ENCODE results near the gene PGRMC2.
"Not testable (repeated sequence)": the region's sequence is repeated elsewhere in the genome, so short reads cannot be mapped to it uniquely, and the experiment has no call there.

Gene PGRMC2

DNA sequence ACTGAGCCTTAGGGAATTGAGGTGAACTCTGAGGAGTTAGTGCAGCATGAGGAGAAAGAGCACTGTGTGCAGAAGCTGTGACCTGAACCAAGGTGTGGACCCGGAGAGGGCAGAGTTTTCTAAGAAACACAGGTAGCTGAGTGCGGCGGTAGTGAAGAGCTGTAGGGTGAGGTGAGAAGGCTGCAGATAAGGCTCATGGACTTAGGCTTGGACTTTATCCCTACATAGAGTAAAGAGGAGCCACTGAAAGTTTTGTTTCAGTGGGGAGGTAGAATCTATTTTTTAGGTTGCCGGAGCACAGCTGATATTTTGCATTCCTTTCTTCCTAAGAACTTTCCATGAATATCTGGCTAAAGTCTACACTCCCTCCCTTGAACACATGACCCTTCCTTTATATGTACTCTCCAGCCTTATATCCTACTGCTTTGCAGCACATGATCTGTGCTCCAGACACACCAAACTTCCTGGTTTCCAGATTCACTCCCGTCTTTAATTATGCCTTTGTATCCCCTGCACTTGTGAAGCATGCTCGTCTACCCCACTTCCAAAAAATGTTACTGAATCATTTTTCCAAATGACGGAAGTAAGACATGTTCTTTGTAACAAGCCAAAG is 10.6 kb upstream of the PGRMC2 start:
- no peak for DNase-seq

- no peak for DNase-seq
These were observed 7.6 kb upstream of the PGRMC2 start for GRCh38 chr4:128295255-128295654.

DNA sequence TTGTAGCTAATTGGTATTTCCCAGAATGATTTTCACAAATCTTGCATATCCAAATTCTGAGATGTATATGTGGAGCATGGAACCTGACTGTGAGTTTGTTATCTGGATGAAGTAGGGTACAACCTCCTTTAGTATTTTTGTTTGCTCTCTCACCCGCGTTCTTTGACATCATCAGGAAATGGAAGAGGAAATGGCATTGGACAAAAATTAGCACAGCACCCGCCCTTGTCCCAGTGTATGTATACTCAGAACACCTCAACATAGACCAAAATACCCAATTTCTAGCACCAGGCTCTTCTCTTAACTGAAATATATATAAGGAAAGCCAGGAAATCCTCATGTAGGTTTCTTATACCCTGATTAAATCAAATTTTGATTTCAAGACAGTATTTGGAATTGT is 6.9 kb upstream of the PGRMC2 start:
- no peak for DNase-seq

DNA sequence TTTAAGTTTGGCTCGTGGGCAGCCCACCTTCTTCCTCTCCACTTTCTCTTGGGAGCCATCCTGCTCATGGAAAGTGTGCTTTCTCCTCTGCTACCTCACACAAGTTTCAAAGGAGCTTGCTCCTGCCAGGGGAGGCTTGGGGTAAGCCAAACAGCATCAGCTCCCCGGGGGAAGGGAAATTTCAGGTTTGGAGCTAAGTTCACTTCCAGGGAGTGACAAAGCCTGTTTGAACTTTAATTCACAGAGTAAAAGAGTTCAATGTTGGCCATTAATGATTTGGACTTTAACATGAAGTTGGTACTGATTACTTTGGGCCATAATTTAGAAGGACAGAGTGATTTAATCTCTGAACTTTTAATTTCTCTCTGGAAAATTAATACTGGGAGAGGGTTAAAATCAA is 4.7 kb upstream of the PGRMC2 start:
- DNase-seq, result no peak

DNA sequence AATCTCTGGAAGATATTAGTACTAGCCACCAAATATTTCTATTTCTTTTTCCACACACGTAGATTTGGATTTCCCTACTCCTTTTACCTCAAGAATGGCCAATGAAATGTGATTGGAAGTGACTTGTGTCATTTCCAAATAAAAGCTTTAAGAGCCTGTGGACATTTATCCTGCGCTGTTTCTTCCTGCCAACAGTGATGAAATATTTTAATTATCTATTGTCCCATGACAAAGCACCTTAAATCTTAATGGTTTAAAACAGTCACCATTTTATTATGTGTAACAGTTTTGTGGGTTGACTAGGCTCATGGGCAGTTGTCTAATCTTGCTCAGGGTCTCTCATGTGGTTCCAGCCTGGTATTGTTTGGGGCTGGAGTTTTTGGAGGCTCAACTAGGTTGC is 3.5 kb upstream of the PGRMC2 start:
- DNase-seq, result no peak

DNA sequence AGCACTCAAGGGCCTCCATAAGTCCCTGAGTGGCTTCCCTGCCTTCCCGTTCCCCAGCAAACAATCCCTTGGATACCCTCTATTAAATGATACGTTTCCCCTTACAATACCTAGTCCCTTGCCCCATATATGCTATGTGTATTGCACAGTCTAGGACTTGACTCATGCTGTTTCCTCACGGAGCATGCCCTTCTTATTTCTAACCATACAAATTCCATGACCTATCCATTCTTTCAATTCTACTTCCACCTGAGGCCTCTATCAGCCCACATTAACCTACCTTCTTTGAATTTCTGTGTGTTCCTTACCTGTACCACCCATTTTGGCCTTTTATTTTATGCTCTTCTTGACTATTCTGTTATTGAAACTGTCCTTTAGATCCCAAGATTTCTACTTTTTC is 2.9 kb upstream of the PGRMC2 start:
- no peak for DNase-seq

- DNase-seq, result no peak
These were observed 2.0 kb upstream of the PGRMC2 start for GRCh38 chr4:128289523-128290158.

DNA sequence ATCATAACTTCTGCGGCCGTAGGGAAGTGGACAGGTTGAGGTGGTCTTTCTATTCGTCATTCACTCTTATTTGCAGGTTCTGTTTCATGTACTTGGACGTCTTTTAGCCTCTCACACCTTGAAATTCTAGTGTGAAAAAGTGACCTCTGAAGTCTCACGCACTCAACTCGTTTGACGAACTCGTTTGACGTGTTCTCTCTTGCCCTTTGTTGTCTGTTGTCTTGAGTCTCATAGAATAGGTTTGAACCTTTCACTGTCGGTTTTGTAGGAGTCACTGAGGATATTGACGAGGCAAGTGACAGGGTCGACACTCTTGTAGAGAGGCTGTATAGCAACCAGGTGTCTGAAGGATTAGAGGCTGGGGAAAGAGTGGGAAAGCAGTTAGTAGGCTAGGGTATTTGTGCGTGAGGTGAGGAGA is 1.1 kb upstream of the PGRMC2 start:
- DNase-seq, result peak; percentile 54

GRCh38 chr4:128287871-128288688 is 467 bp upstream of the PGRMC2 start:
- DNase-seq, result peak; percentile 98

- peak; percentile 33 for DNase-seq
These were observed 1.0 kb downstream of the PGRMC2 start for GRCh38 chr4:128286474-128287058.

DNA sequence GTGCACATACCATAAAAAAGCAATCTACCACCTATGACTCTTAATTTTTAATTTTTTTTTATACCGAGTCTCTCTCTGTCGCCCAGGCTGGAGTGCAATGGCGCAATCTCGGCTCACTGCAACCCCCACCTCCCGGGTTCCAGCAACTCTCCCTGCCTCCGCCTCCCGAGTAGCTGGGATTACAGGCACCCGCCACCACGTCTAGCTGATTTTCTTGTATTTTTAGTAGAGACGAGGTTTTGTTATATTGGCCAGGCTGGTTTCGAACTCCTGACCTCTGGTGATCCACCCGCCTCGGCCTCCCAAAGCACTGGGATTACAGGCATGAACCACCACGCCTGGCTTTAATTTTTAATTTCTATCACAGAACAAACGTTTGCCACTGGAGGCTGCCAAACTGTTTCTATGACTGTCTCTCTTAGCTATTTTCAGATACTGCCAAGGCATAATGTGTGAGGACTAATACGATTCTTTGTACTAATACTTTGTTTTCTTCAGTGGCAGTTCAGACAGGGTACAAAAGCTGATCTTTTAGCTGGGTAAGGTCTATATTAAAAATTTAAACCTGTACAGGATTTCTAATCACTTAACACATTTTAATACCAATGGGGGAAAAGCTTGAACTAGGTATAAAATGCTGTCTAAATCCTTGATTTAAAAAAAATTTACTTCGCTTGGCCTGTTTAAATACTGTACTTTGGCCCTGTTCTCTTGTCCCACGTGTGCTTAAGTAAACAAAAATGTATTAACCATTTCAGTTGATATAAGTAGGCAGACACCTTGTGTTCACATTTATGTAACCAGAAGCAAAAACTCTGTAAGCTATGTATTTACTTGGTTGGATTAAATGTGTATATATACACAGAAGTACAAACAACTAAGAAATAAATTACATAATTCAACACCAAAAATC is 2.3 kb downstream of the PGRMC2 start:
- DNase-seq, result no peak

GRCh38 chr4:128284317-128284716 is 3.3 kb downstream of the PGRMC2 start:
- no peak for DNase-seq

DNA sequence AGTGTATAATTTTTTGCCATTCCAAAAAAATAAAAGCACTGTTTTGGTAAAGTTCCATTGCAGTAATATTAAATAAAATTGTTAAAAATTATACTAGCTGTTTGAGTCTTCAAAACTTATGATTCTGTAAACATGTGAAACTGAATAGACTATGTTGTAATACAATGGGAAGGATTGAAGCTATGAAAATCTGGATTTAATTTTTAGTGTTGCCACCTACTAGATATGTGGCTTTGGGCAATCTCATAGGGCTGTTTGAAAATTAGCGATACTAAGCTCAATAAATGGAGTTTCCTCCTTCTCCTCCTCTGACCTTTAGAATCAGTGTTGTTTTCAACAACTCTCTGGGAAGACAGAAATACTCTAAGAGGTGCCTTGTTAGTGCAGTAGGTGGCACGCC is 4.5 kb downstream of the PGRMC2 start:
- no peak for DNase-seq

GRCh38 chr4:128282516-128282915 is 5.1 kb downstream of the PGRMC2 start:
- DNase-seq, result no peak

DNA sequence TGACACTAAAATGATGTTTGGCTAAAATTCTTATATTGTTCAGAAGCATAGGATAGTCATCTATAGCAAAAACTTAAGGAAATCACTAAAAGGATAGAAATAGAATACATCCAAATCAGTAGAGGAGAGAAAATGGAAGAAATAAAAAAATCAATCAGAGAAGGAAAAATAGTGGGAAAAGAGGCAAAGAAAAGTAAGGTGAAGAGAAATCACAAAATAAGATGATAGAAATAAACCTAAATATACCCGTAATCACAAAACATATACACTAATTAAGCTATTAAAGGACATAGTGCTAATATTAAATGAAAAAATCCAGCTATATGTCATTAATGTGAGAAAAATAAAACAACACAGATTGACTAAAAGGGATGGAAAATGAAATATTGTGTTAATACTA is 6.3 kb downstream of the PGRMC2 start:
- no peak for DNase-seq

DNA sequence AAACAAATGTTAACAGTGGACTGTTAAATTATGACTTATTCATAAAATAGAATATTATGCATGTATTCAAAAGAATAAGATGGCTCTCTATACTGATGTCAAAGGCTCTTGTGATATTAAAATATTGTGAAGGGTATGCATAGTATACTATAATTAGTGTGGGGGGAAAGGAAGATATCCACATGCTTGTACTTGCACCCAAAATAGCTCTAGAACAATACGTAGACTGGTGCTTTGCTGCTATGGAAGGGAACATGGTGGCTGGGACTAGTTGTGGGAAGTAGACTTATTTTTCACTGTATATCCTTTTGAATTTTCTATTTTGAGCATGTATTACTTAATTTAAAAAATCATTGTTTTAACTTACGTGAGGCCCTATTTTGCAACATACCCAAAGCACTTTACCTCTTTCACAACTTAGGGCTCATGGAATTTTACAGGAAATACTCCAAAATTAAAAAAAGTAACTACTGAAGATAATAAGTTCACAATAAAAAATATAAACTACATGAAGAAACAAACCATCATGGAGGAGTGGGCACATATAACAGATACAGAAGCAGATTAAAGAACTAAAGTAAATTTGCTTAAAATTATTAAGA is 7.9 kb downstream of the PGRMC2 start:
- no peak for DNase-seq

- no peak for DNase-seq
These were observed 9.8 kb downstream of the PGRMC2 start for GRCh38 chr4:128277856-128278255.

DNA sequence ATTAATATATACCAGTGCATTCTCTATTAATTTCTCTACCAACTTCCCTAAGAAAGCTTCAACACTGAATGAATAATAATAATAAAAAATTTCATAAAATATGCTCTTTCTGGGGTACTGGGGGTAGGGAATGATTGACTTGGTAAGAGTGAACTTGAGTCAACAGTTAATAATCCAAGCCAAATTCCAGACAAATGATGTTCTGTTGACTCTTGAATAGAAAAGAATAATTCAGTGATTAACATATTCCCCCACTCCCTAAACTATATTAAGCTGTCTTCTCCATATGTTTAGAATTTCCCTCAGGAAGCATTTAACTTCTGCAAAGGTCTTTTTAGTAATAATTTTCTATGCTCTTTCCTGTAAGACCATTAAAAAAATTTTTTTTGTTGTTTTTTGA is 12.3 kb downstream of the PGRMC2 start:
- no peak for DNase-seq

DNA sequence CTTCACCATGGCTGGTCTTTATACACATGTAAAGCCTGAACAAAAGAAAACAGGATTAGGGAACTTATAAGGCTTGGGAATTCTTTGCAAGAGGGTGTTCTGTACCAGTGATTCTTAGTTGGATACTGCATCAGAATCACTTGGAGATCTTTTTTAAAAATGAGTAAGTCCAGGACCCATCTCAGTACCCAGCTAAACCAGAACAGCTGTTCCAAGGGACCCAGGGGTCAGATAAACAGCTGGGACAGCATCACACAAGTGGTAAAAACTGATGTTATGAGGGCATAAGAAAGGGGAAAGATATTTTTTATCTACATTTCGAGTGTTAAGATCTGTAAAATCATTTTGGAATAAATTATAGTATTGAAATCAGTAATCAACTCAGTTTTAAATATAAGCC is 16.1 kb downstream of the PGRMC2 start:
- DNase-seq, result no peak

DNA sequence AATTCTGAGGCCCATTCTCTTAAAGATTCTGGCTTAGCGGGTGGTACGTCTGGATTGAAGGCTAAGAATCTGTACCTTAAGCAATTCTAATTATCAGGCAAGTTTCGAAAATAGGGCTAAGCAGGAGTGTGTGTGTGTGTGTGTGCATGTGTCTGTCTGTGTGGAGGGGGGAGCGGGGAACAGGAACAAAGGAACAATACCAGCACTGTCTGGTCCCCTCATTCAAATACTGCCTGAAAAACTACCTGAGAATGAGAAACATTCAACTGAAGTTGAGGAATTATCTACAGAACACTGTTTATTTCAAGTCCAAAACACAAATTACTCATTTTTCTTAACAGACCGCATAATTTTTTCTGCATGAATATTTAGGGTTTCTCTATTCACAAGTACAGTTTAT is 18.6 kb downstream of the PGRMC2 start:
- DNase-seq, result no peak

GRCh38 chr4:128267745-128268144 is 19.9 kb downstream of the PGRMC2 start:
- no peak for DNase-seq

DNA sequence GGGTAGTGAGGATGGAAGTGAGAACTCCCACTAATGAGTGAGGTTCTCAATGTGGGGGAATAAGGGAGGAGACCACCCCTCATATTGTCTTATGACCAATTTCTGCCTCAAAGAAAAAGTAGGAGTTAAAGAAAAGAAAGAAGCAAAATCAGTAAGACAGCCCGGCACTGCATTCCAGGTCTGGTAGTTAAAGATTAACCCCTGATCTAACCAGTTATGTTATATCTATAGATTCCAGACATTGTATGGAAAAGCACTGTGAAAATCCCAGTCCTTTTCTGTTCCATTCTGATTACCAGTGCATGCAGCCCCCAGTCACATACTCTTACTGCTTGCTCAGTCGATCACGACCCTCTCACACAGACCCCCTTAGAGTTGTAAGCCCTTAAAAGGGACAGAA is 20.4 kb downstream of the PGRMC2 start:
- DNase-seq, result not testable (repeated sequence)
